Activated T-cell treated with anti-CD3 and anti-CD28 coated beads for 48 hours (primary cell): ENCODE measurements around the gene CTDSPL.
"Not testable (repeated sequence)": the region's sequence is repeated elsewhere in the genome, so short reads cannot be mapped to it uniquely, and the experiment has no call there.

Source experiments
- DNase-seq: peaks from one replicate; pipeline ENCODE4 v3.0.0-alpha.2; 2020; ENCODE audit warnings: low read depth

Gene CTDSPL

GRCh38 chr3:37861620-37862041 is at the start of gene CTDSPL:
CTDSPL (plus strand) TSS chr3:37861880; CDS start chr3:37862200, 320 bp downstream.
- no peak for DNase-seq

GRCh38 chr3:37812499-37812896 is 49.2 kb upstream of the CTDSPL start:
- no peak for DNase-seq

- DNase-seq, result no peak
Measured at GRCh38 chr3:37813403-37813802, 48.3 kb upstream of the CTDSPL start.

GRCh38 chr3:37814547-37814946 is 47.1 kb upstream of the CTDSPL start:
- DNase-seq, result no peak

GRCh38 chr3:37815156-37815555 is 46.5 kb upstream of the CTDSPL start:
- DNase-seq, result not testable (repeated sequence)

GRCh38 chr3:37816271-37816670 is 45.4 kb upstream of the CTDSPL start:
- DNase-seq, result no peak

GRCh38 chr3:37819591-37819990 is 42.1 kb upstream of the CTDSPL start:
- no peak for DNase-seq

- DNase-seq, result no peak
Measured at GRCh38 chr3:37820286-37820685, 41.4 kb upstream of the CTDSPL start.

GRCh38 chr3:37823189-37823588 is 38.5 kb upstream of the CTDSPL start:
- DNase-seq, result no peak

- DNase-seq, result no peak
Measured at GRCh38 chr3:37824090-37824953, 37.4 kb upstream of the CTDSPL start.

- no peak for DNase-seq
Measured at GRCh38 chr3:37824954-37825328, 36.7 kb upstream of the CTDSPL start.

GRCh38 chr3:37825744-37826400 is 35.8 kb upstream of the CTDSPL start:
- DNase-seq, result no peak

GRCh38 chr3:37826502-37826901 is 35.2 kb upstream of the CTDSPL start:
- no peak for DNase-seq

- DNase-seq, result no peak
Measured at GRCh38 chr3:37826933-37827332, 34.7 kb upstream of the CTDSPL start.

GRCh38 chr3:37832480-37832879 is 29.2 kb upstream of the CTDSPL start:
- no peak for DNase-seq

GRCh38 chr3:37833302-37834186 is 28.1 kb upstream of the CTDSPL start:
- no peak for DNase-seq

GRCh38 chr3:37836589-37836988 is 25.1 kb upstream of the CTDSPL start:
- DNase-seq, result no peak

GRCh38 chr3:37847689-37848088 is 14.0 kb upstream of the CTDSPL start:
- no peak for DNase-seq

GRCh38 chr3:37849146-37849923 is 12.3 kb upstream of the CTDSPL start:
- no peak for DNase-seq

GRCh38 chr3:37852097-37852496 is 9.6 kb upstream of the CTDSPL start:
- no peak for DNase-seq

- DNase-seq, result no peak
Measured at GRCh38 chr3:37852771-37853170, 8.9 kb upstream of the CTDSPL start.
